HG02642 (cell line): ENCODE measurements around the gene LRRC8A.
A peak's percentile ranks its signal among the peaks of the same experiment; 100 is the strongest.
"Not testable (repeated sequence)": the region's sequence is repeated elsewhere in the genome, so short reads cannot be mapped to it uniquely, and the experiment has no call there.

ENCODE experiments used
- ATAC-seq: cut with Tn5 transposase; IDR thresholded peaks from one replicate; pipeline ENCODE4 v1.9.1; 2021; ENCODE audit warnings: mild to moderate bottlenecking; ENCODE audit not compliant: unreplicated experiment, poor library complexity

The LRRC8A gene

DNA sequence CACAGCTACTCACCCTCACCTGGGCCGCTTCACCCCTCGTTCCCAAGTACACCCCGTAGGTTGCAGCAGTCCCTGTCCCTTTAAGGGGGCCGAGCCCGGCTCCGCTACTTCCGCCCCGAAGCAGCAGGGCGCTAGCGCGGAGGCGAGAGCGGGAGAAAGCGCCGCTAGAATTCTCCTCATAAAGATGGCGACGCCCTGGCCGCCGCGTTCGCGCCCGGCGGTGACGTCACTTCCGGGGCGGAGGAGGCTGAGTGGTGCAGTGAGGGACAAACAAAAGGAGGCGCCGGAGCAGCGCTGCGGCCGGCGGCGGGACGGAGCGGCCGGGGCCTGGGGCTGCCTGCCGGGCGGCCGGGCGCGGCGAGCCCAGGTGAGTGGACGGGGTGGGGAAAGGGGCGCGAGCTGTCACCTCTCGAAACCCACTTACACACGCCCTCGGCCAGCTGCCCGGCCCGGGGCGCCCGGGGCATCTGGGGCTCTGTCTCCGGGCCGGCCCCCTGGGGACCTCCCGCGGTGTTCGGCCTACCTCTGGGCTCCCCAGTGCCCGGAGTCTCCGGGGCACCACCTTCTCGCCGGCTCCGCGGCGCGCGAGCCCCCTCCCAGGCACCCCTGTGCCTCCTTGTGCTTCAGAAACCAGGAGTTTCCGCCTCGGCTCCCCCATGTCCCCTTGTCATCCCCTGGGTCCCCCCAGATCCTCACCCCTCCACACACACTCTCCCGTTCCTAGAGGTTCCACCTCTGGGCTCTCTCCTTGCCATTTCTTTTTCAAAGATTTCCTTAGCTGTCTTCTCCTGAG is at the start of gene LRRC8A, which contains the start of gene KYAT1:
TSS of gene LRRC8A (plus strand) at position 250 of the 793 bp plus-strand sequence. CDS start 25,032 bp downstream, outside the sequence.
TSS of gene KYAT1 (minus strand) at position 67 of the 793 bp plus-strand sequence. CDS start 36,545 bp downstream, outside the sequence.
- peak; percentile 90 for ATAC-seq

DNA sequence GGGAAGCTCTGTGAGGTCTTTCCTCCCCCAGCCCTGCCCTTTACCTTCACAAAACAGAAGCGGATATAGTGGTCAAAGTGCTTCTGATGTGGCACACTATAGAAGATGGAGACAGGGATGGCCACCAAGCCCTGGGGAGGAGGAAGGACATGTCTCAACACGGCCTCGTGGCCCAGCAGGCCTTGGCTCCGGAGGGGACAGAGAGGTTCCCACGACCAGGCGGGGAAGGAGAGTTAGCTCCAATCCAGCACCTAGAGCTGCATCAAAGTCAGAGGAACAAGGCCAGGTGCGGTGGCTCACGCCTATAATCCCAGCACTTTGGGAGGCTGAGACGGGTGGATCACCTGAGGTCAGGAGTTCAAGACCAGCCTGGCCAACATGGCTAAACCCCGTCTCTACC is 48.2 kb upstream of the LRRC8A start:
- ATAC-seq = no peak

- no peak for ATAC-seq
These were observed 46.4 kb upstream of the LRRC8A start for GRCh38 chr9:128835246-128836210.

DNA sequence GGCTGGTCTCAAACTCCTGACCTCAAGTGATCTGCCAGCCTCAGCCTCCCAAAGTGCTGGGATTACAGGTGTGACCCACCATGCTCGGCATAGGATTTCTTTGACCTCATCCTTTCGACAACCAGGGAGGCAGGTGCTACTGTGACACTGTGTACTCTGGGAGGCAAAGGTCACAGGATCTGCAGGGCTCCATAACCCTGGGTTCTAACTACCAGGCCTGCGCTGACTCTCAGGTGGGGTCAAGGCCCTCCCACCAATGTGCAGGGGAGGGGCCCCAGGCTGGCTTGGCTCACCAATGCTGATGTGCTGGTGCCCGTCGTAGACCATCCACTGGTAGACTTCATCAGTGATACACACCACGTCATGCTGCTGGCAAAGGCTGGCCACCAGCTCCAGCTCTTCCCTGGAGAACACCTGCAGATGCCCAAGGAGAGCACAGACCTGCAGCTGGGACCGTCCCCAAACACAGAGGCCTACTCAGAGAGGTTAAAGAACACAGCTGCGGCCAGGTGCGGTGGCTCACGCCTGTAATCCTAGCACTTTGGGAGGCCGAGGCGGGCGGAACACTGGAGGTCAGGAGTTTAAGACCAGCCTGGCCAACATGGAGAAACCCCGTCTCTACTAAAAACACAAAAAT is 45.3 kb upstream of the LRRC8A start:
- ATAC-seq = no peak

GRCh38 chr9:128838338-128838737 is 43.6 kb upstream of the LRRC8A start:
- ATAC-seq = no peak

- no peak for ATAC-seq
These were observed 41.4 kb upstream of the LRRC8A start for GRCh38 chr9:128840524-128840923.

- ATAC-seq = no peak
These were observed 40.0 kb upstream of the LRRC8A start for GRCh38 chr9:128841694-128842492.

DNA sequence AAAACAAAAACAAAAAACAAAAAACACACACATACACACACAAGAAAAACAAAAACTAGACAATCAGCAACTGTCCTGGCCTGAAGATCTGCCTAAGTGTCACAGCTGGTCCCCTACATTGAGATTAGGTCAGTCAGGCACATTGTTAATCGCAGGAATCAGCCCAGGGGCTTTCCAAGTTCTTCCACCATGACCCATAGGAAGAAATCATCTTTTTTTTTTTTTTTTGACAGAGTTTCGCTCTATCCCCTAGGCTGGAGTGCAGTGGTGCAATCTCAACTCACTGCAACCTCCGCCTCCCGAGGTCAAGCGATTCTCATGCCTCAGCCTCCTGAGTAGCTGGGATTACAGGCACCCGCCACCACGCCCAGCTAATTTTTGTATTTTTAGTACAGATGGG is 38.8 kb upstream of the LRRC8A start:
- not testable (repeated sequence) for ATAC-seq

DNA sequence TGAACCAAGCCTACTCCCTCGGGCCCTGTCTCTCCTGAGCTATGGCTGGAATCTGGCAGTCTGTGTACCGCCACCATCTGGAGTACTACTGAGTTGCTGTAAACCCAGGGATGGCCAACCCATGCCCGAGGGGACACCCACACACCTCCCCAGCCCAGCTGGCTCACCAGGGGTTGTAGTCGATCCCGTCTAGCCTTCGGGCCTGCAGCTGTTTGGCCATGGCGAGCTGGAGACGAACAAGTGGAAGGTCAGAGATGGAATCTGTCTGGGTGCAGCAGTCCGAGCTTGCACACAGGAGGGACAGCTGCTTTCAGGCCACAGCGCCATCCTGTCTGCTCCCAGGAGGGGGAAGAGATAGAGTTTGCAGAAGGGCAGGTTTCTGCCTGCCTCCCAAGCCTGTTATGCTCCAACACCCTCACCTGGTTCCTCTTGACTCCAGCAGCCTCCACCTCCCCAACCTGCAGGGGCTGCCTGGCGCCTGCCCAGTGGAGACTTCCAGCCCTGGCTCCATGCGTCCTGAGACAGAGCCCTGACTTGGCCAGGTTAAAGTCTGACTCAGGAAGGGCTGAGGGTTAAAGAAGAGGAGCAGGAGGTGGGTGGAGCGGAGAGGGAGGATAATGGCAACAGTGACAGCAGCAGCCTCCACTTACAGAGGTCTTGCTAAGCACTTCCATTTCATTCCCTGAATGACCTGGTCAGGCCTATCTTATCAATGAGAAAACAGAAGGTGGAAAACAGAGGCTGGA is 36.6 kb upstream of the LRRC8A start:
- ATAC-seq = no peak

DNA sequence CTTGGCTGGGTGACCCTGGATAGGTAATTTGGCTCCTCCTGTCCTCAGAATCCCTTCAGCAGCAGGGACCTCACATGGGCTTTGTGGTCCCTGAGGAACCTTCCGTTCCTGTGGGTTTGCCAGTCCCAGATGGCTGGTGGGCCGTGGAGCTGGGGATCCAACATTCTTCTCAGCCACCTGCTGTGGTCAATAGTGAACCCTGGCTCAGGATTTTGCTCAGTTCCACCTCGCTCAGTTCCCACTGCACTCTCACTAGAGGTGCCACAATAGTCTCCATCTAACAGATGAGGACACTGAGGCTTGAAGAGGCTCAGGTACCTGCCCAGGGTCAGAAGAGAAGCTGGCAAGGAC is 35.3 kb upstream of the LRRC8A start:
- no peak for ATAC-seq

GRCh38 chr9:128847803-128848202 is 34.1 kb upstream of the LRRC8A start:
- ATAC-seq = no peak

GRCh38 chr9:128851024-128851423 is 30.9 kb upstream of the LRRC8A start:
- ATAC-seq = not testable (repeated sequence)

DNA sequence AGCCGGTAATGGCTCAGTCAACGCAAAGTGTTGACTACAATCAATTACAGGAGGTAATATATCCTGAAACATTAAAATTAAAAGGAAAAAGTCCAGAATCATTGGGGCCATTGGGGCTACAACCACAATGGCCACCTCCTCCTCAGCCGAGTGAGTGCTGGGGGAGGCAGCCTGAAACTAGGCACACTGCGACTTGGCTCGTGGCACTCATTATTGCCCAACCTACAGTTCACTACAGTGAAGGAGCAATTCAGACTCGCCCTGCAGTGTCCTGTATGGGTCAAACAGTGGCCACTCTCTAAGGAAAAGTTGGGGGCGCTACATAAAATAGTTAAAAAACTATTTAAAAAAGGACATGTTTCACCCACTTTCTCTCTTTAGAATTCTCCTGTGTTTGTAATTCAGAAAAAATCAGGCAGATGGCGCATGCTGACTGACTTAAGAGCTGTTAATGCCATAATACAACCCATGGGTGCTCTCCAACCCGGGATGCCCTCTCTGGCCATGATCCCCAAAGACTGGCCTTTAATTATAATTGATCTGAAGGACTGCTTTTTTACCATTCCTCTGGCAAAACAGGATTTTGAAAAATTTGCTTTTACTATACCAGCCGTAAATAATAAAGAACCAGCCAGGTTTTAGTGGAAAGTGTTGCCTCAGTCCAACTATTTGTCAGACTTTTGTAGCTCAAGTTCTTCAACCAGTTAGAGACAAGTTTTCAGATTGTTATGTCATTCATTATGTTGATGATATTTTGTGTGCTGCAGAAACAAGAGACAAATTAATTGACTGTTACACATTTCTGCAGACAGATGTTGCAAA is 29.9 kb upstream of the LRRC8A start:
- ATAC-seq = not testable (repeated sequence)

DNA sequence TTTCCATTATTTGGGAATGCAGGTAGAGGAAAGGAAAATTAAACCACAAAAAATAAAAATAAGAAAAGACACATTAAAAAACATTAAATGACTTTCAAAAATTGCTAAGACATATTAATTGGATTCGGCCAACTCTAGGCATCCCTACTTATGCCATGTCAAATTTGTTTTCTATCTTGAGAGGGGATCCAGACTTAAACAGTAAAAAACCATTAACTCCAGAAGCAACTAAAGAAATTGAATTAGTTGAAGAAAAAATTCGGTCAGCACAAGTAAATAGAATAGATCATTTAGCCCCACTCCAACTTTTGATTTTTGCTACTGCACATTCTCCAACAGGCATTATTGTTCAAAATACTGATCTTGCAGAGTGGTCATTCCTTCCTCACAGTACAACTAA is 29.3 kb upstream of the LRRC8A start:
- not testable (repeated sequence) for ATAC-seq

DNA sequence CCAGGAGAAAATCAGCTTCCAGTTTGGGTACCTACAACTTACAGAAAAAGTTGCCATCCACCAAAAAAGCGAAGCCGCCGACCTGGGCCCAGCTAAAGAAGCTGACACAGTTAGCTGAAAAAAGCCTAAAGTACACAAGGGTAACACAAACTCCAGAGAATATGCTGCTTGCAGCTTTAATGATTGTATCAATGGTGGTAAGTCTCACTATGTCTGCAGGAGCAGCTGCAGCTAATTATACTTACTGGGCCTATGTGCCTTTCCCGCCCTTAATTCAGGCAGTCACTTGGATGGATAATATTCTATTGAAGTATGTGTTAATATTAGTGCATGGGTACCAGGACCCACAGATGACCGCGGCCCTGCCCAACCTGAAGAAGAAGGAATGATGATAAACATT is 27.5 kb upstream of the LRRC8A start:
- not testable (repeated sequence) for ATAC-seq

DNA sequence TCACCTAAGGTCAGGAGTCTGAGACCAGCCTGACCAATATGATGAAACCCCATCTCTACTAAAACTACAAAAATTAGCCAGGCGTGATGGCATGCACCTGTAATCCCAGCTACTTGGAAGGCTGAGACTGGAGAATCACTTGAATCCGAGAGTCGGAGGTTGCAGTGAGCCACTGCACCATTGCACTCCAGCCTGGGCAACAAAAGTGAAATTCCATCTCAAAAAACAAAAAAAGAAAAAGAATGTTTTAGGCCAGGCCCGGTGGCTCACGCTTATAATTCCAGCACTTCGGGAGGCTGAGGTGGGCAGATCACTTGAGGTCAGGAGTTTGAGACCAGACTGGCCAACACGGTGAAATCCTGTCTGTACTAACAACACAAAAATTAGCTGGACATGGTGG is 23.5 kb upstream of the LRRC8A start:
- not testable (repeated sequence) for ATAC-seq

DNA sequence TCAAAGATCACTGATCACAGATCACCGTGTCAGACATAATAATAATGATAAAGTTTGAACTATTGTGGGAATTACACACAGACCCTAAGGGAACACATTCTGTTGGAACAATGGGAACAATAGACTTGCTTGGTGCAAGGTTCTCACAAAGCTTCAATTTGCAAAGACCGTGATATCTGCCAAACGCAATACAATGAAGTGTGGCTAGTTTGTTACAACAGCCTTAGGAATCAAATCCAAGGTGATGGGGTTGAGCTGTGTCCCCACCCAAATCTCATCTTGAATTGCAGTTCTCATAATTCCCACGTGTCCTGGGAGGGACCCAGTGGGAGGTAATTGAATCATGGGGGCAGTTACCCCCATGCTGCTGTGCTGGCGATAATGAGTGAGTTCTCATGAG is 21.0 kb upstream of the LRRC8A start:
- no peak for ATAC-seq

DNA sequence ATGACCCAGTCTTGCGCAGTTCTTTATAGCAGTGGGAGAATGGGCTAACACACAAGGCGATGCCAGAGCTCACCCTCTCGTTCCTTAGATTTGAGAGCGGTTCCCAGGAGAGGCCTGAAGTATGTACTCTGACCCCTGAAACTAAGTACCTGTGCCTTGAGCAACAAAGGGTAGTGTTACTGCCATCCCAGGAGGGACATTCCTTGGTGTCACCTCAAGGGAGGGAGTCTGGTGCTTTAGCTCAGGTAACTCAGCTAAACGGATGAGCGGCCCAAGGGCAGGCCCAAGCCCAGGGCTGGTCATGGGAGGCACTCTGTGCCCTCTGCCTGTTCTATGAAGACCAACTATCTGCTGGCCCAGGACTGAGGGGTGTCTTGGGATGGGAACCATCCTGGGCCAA is 20.4 kb upstream of the LRRC8A start:
- ATAC-seq = no peak
